Omental fat pad (tissue), 4 donors: ENCODE data around the gene RAPGEF5. TPM values are rescaled to one million over a fixed set of nuclear protein-coding genes. Genes with fewer than 3 reads are reported as not detected.

Source experiments
- ATAC-seq: fragments of 150-250 bp; one replicate; pipeline ENCODE4 v1.9.1; 2016; ENCODE audit warnings: mild to moderate bottlenecking, moderate library complexity; ENCODE audit not compliant: low FRiP score
- DNase-seq: peaks from one replicate; pipeline ENCODE4 v3.0.0-alpha.2; 2019; ENCODE audit warnings: low spot score
- CTCF ChIP-seq, 3 donors: fragments of 450-650 bp; IDR thresholded peaks; one replicate each; pipeline ENCODE4 v1.5.1; 2016 to 2017; ENCODE audit warnings: antibody characterized with exemption in 3 of 3, mild to moderate bottlenecking in 3 of 3, moderate library complexity in 2 of 3
- total RNA-seq, 4 donors: library from RNA; depleted of rRNA; stranded (reverse); fragments of >200 nt; gene quantifications; one replicate each; pipeline ENCODE4 v1.1.0, GENCODE V29; 2016

The RAPGEF5 gene
- total RNA-seq, 4 donors from 2014 or later: 34.7 to 163 (median 73.0) TPM

GRCh38 chr7:22193450-22193983, 163.4 kb downstream of the RAPGEF5 start:
- no peak for DNase-seq
- no peak for TF ChIP-seq CTCF (IDR thresholded peaks at IDR 0.05)
- peak; percentile 72 for ATAC-seq

- DNase-seq (no peak), ATAC-seq (no peak)
- TF ChIP-seq CTCF (IDR thresholded peaks at IDR 0.05): no peak
These were observed 164.2 kb downstream of the RAPGEF5 start for GRCh38 chr7:22192801-22193200.

- DNase-seq: no peak
- no peak for ATAC-seq
- TF ChIP-seq CTCF (IDR thresholded peaks at IDR 0.05): no peak
These were observed 166.2 kb downstream of the RAPGEF5 start for GRCh38 chr7:22190736-22191135.

GRCh38 chr7:22189741-22190140, 167.2 kb downstream of the RAPGEF5 start:
- no peak for ATAC-seq

GRCh38 chr7:22189230-22189629, 167.7 kb downstream of the RAPGEF5 start:
- DNase-seq (no peak), ATAC-seq (no peak)
- no peak for TF ChIP-seq CTCF (IDR thresholded peaks at IDR 0.05)

More at GRCh38 chr7:22189741-22190140, 167.2 kb downstream of the RAPGEF5 start:
- no peak for DNase-seq
- no peak for TF ChIP-seq CTCF (IDR thresholded peaks at IDR 0.05)

- no peak for DNase-seq
- no peak for ATAC-seq
- TF ChIP-seq CTCF (IDR thresholded peaks at IDR 0.05): no peak
These were observed 169.1 kb downstream of the RAPGEF5 start for GRCh38 chr7:22187691-22188348.

- no peak for ATAC-seq
- TF ChIP-seq CTCF (IDR thresholded peaks at IDR 0.05): no peak
These were observed 171.4 kb downstream of the RAPGEF5 start for GRCh38 chr7:22185559-22185958.

More at GRCh38 chr7:22185559-22185958, 171.4 kb downstream of the RAPGEF5 start:
- DNase-seq: no peak
